DOHH2 (cell line): ENCODE results near the gene UBE2B.

Experiments
- H3F3A ChIP-seq: fragments of 200-600 bp; sonication (generic), shearing (Covaris generic); 2 replicates; pipeline ENCODE4 v1.6.0; 2016; ENCODE audit warnings: antibody characterized with exemption, mild to moderate bottlenecking; ENCODE audit not compliant: control insufficient read depth, insufficient read depth
- H3K27ac ChIP-seq: fragments of 200-600 bp; sonication (generic); 2 replicates; pipeline ENCODE4 v1.5.1; 2014; ENCODE audit warnings: low read depth, mild to moderate bottlenecking, low read length, moderate library complexity
- H3K27me3 ChIP-seq: fragments of 200-600 bp; sonication (generic); 2 replicates; pipeline ENCODE4 v1.6.1; 2014; ENCODE audit warnings: mild to moderate bottlenecking, low read length, mixed read lengths; ENCODE audit not compliant: control insufficient read depth
- H3K36me3 ChIP-seq: fragments of 200-600 bp; sonication (generic); 2 replicates; pipeline ENCODE4 v1.6.1; 2014; ENCODE audit warnings: mild to moderate bottlenecking, low read length, moderate library complexity, mixed read lengths; ENCODE audit not compliant: control insufficient read depth
- H3K4me1 ChIP-seq: fragments of 200-600 bp; sonication (generic); 2 replicates; pipeline ENCODE4 v1.6.1; 2014; ENCODE audit warnings: mild to moderate bottlenecking, low read length, mixed read lengths; ENCODE audit not compliant: control insufficient read depth
- H3K4me2 ChIP-seq: fragments of 200-600 bp; sonication (generic); 2 replicates; pipeline ENCODE4 v1.6.0; 2014; ENCODE audit warnings: mild to moderate bottlenecking, low read length, moderate library complexity
- H3K4me3 ChIP-seq: fragments of 200-600 bp; sonication (generic); 2 replicates; pipeline ENCODE4 v1.5.1; 2014; ENCODE audit warnings: mild to moderate bottlenecking, low read length, mixed read lengths
- H3K79me2 ChIP-seq: fragments of 200-600 bp; sonication (generic); 2 replicates; pipeline ENCODE4 v1.6.1; 2014; ENCODE audit warnings: mild to moderate bottlenecking, low read length, mixed read lengths; ENCODE audit not compliant: control insufficient read depth
- H3K9me2 ChIP-seq: fragments of 200-600 bp; sonication (generic); replicated peaks from 2 replicates; pipeline ENCODE4 v1.6.1; 2014; ENCODE audit warnings: mild to moderate bottlenecking, low read length, mixed read lengths; ENCODE audit not compliant: control insufficient read depth
- H3K9me3 ChIP-seq: fragments of 200-600 bp; sonication (generic); 2 replicates; pipeline ENCODE4 v1.6.1; 2014; ENCODE audit warnings: antibody characterized with exemption, low read length, mixed read lengths; ENCODE audit not compliant: control insufficient read depth, insufficient read depth
- H4K20me1 ChIP-seq: fragments of 200-600 bp; sonication (generic); 2 replicates; pipeline ENCODE4 v1.6.0; 2014; ENCODE audit warnings: low read depth, mild to moderate bottlenecking, antibody characterized with exemption, low read length, moderate library complexity; ENCODE audit not compliant: control insufficient read depth, insufficient read depth
- EZH2phosphoT487 ChIP-seq: fragments of 200-600 bp; sonication (generic); IDR thresholded peaks from 2 replicates; pipeline ENCODE4 v1.6.1; 2017; ENCODE audit warnings: borderline replicate concordance, mild to moderate bottlenecking, antibody characterized with exemption, low read length, moderate library complexity, mixed read lengths
- TF ChIP-seq, protein P1 (sequence below): fragments of 200-600 bp; sonication (generic); IDR thresholded peaks from one replicate; pipeline ENCODE4 v1.5.1; 2014; ENCODE audit warnings: antibody characterized with exemption, mild to moderate bottlenecking, low read depth, low read length; ENCODE audit not compliant: poor library complexity, severe bottlenecking

UBE2B gene

DNA sequence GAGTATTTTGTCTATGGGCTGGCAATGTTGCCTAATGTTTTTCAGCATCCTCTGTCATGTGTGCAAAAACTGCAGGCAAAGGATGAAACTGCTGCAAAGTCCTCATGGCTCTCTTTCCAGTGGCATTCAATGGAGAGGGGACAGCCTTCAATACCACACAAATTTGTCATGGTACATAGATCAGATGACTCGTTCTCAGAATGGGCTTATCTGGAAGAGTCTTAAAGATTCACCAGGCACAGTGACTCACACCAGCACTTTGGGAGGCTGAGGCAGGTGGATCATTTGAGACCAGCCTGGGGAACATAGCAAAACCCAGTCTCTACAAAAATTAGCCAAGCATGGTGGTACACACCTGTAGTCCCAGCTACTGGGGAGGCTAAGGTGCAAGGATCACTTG is 35.0 kb downstream of the UBE2B start:
- Histone ChIP-seq H3K27ac (no peak overlapping the region), H3K27me3 (no peaks in the 10 kb centered on the region), H3K9me3 (no peaks in the 10 kb centered on the region), H4K20me1 (no peaks in the 10 kb centered on the region), H3K36me3 (peaks cover 49% of the 10 kb centered on the region), H3F3A (0 out of 2 replicates have a peak, but pooled peaks cover 4% of the 10 kb centered on the region), H3K79me2 (peaks cover 34% of the 10 kb centered on the region), H3K4me2 (no peak overlapping the region), H3K9me2 (no peaks in the 10 kb centered on the region), H3K4me3 (no peak overlapping the region), H3K4me1 (peaks cover 14% of the 10 kb centered on the region)
- no peak for TF ChIP-seq EZH2phosphoT487
- TF ChIP-seq, protein P1, sequence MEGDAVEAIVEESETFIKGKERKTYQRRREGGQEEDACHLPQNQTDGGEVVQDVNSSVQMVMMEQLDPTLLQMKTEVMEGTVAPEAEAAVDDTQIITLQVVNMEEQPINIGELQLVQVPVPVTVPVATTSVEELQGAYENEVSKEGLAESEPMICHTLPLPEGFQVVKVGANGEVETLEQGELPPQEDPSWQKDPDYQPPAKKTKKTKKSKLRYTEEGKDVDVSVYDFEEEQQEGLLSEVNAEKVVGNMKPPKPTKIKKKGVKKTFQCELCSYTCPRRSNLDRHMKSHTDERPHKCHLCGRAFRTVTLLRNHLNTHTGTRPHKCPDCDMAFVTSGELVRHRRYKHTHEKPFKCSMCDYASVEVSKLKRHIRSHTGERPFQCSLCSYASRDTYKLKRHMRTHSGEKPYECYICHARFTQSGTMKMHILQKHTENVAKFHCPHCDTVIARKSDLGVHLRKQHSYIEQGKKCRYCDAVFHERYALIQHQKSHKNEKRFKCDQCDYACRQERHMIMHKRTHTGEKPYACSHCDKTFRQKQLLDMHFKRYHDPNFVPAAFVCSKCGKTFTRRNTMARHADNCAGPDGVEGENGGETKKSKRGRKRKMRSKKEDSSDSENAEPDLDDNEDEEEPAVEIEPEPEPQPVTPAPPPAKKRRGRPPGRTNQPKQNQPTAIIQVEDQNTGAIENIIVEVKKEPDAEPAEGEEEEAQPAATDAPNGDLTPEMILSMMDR = no peak

GRCh38 chr5:134409321-134409720 is 38.0 kb downstream of the UBE2B start:
- H3K4me1 ChIP-seq = peaks cover 22% of the 10 kb centered on the region
- H3K4me2 ChIP-seq = no peak overlapping the region
- H3K9me2 ChIP-seq = no peaks in the 10 kb centered on the region
- H4K20me1 ChIP-seq = no peaks in the 10 kb centered on the region
- no peaks in the 10 kb centered on the region for H3F3A ChIP-seq
- TF ChIP-seq EZH2phosphoT487 = no peak
- TF ChIP-seq, protein P1 = no peak
- H3K27me3 ChIP-seq = no peaks in the 10 kb centered on the region
- no peak overlapping the region for H3K27ac ChIP-seq
- H3K9me3 ChIP-seq = no peaks in the 10 kb centered on the region
- peaks cover 35% of the 10 kb centered on the region for H3K36me3 ChIP-seq
- no peak overlapping the region for H3K4me3 ChIP-seq
- H3K79me2 ChIP-seq = peaks cover 43% of the 10 kb centered on the region

GRCh38 chr5:134410822-134411221 is 39.5 kb downstream of the UBE2B start:
- Histone ChIP-seq H3K79me2 (peaks cover 43% of the 10 kb centered on the region), H3K9me3 (no peaks in the 10 kb centered on the region), H4K20me1 (no peaks in the 10 kb centered on the region), H3K4me1 (peaks cover 22% of the 10 kb centered on the region), H3K27me3 (no peaks in the 10 kb centered on the region), H3K27ac (no peak overlapping the region), H3K4me3 (peak overlapping the region; percentile 100), H3K9me2 (no peaks in the 10 kb centered on the region), H3K36me3 (peaks cover 32% of the 10 kb centered on the region), H3F3A (no peaks in the 10 kb centered on the region), H3K4me2 (peak overlapping the region; percentile 100)
- no peak for TF ChIP-seq EZH2phosphoT487
- TF ChIP-seq, protein P1 = no peak

GRCh38 chr5:134411228-134411545 is 39.8 kb downstream of the UBE2B start:
- peaks cover 29% of the 10 kb centered on the region for H3K36me3 ChIP-seq
- no peaks in the 10 kb centered on the region for H3K9me3 ChIP-seq
- H3F3A ChIP-seq = no peaks in the 10 kb centered on the region
- peak overlapping the region; percentile 20; the same call in 1 of the 2 replicates for H3K27ac ChIP-seq
- H3K4me3 ChIP-seq = peak overlapping the region; percentile 100
- H3K4me2 ChIP-seq = peak overlapping the region; percentile 100
- H4K20me1 ChIP-seq = no peaks in the 10 kb centered on the region
- no peaks in the 10 kb centered on the region for H3K27me3 ChIP-seq
- H3K9me2 ChIP-seq = no peaks in the 10 kb centered on the region
- H3K79me2 ChIP-seq = peaks cover 43% of the 10 kb centered on the region
- peaks cover 22% of the 10 kb centered on the region for H3K4me1 ChIP-seq
- no peak for TF ChIP-seq EZH2phosphoT487
- TF ChIP-seq, protein P1 = no peak
